ENCODE results near the gene SIGLEC1.

SIGLEC1 gene

GRCh38 chr20:3663858-3664257 lies 48.5 kb downstream of the SIGLEC1 start:
- H3K9me3 ChIP-seq (ENCODE audit: control insufficient read depth, low read length): no peaks in the 10 kb centered on the region
- H3K4me3 ChIP-seq (ENCODE audit: low read length): no peak overlapping the region
- peaks cover 6% of the 10 kb centered on the region for H3K4me1 ChIP-seq (ENCODE audit: control insufficient read depth, insufficient read depth, low read length)
- no peak overlapping the region for H3K9ac ChIP-seq (ENCODE audit: low read length)
- H3K36me3 ChIP-seq (ENCODE audit: control insufficient read depth, insufficient read depth, low read length): no peaks in the 10 kb centered on the region
- H3K27me3 ChIP-seq (ENCODE audit: control insufficient read depth, insufficient read depth, low read length): peaks cover 45% of the 10 kb centered on the region

- H3K36me3 ChIP-seq (ENCODE audit: control insufficient read depth, insufficient read depth, low read length): no peaks in the 10 kb centered on the region
- no peak within 1 kb of the TSS for H3K4me3 ChIP-seq (ENCODE audit: low read length)
- peaks cover 6% of the 10 kb centered on the region for H3K4me1 ChIP-seq (ENCODE audit: control insufficient read depth, insufficient read depth, low read length)
- H3K9me3 ChIP-seq (ENCODE audit: control insufficient read depth, low read length): no peaks in the 10 kb centered on the region
- no peak within 1 kb of the TSS for H3K9ac ChIP-seq (ENCODE audit: low read length)
- H3K27me3 ChIP-seq (ENCODE audit: control insufficient read depth, insufficient read depth, low read length): peaks cover 45% of the 10 kb centered on the region
Observed at GRCh38 chr20:3663031-3663701, 49.2 kb downstream of the SIGLEC1 start, which contains the start of gene GFRA4. TSS of gene GFRA4 (minus strand) at chr20:3663399. CDS start at chr20:3663399, 0 bp downstream.
